ENCODE measurements around the gene ATP6V1B1. TPM values are rescaled to one million over a fixed set of nuclear protein-coding genes. Genes with fewer than 3 reads are reported as not detected.

Gene ATP6V1B1
- total and polyA plus RNA-seq, 9 of the 15 experiments (the other 6 are each of a cell fraction or from before 2014, with no cell fraction given): not detected

GRCh38 chr2:70916291-70916690 is 19.4 kb upstream of the ATP6V1B1 start:
- CTCF ChIA-PET (ENCODE audit: low intra/inter-chr PET ratio): interaction anchor here (0.6 kb wide), 1 partner anchor 50 kb away, joined by 3 read pairs; no protein-coding TSS in a partner anchor
- TF ChIP-seq KDM4B (IDR thresholded peaks at IDR 0.05; ENCODE audit: borderline replicate concordance in 2 of 2, low read depth in 1 of 2) (no peak), PCBP1 (IDR thresholded peaks at IDR 0.05; ENCODE audit: low read depth, low read length, poor library complexity, severe bottlenecking) (no peak), PML (IDR thresholded peaks at IDR 0.05; ENCODE audit: low read length) (no peak), MLX (CRISPR knock-in tag; conservative IDR thresholded peaks at IDR 0.05) (no peak), POLR2H (tag; IDR thresholded peaks at IDR 0.05; ENCODE audit: low read depth) (no peak), ARID4B (CRISPR knock-in tag; IDR thresholded peaks at IDR 0.05) (no peak), FOXA3 (CRISPR knock-in tag; conservative IDR thresholded peaks at IDR 0.05 in 1 of 2, IDR thresholded peaks at IDR 0.05 in 1 of 2) (no peak), GTF3C2 (IDR thresholded peaks at IDR 0.05; ENCODE audit: borderline replicate concordance, extremely low read depth, insufficient read length) (no peak), FOXP1 (CRISPR knock-in tag; IDR thresholded peaks at IDR 0.05) (no peak), RAD51 (IDR thresholded peaks at IDR 0.05; ENCODE audit: borderline replicate concordance, low read depth) (no peak), ATF3 (IDR thresholded peaks at IDR 0.05) (no peak), ATF3 (CRISPR knock-in tag; conservative IDR thresholded peaks at IDR 0.05) (no peak), CCNT2 (IDR thresholded peaks at IDR 0.05; ENCODE audit: borderline replicate concordance, extremely low read depth, insufficient read length, low read depth, low read length) (no peak)

More at GRCh38 chr2:70916291-70916690, 19.4 kb upstream of the ATP6V1B1 start:
- no peaks in the 10 kb centered on the region; a peak in 1 of 5 replicates for H3K4me1 ChIP-seq (replicated peaks in 1 of 2; ENCODE audit: control insufficient read depth in 2 of 2, insufficient read depth in 2 of 2, low read length in 2 of 2)
- no peaks in the 10 kb centered on the region for H3K79me2 ChIP-seq (ENCODE audit: control insufficient read depth, insufficient read depth, low read length)
- POLR2A ChIA-PET: no interaction called here
- no TSS peak for BruUV-seq (replicated peaks)
- ATAC-seq: no peak
- H3K27ac ChIP-seq (ENCODE audit: extremely low read depth, low read depth, low read length): no peak overlapping the region
- H2AFZ ChIP-seq (ENCODE audit: low read depth, low read length): no peak overlapping the region
- H3K9me1 ChIP-seq (ENCODE audit: control insufficient read depth, insufficient read depth, low read length): no peaks in the 10 kb centered on the region
- H3K9me3 ChIP-seq (replicated peaks; ENCODE audit: control insufficient read depth, insufficient read depth, low read depth, low read length): no peaks in the 10 kb centered on the region; the same call in 1 of the 2 replicates
- H3K4me2 ChIP-seq (ENCODE audit: insufficient read depth, low read length): no peak overlapping the region
- no peak overlapping the region for H3K9ac ChIP-seq (ENCODE audit: insufficient read depth in 1 of 2, low read depth in 2 of 2, low read length in 2 of 2)
- no peak for DNase-seq (ENCODE audit: extremely low read depth in 1 of 4, low spot score in 3 of 4)
- H4K20me1 ChIP-seq (replicated peaks; ENCODE audit: control insufficient read depth, insufficient read depth, low read length): no peaks in the 10 kb centered on the region
- in situ Hi-C loops (cut with MboI) (no loop called here), intact Hi-C loops (cut with micrococcal nuclease) (no loop called here)
- peaks cover 2 to 28% of the 10 kb centered on the region in 2 experiments; a peak in 2 of 5 replicates for H3K27me3 ChIP-seq (ENCODE audit: control insufficient read depth in 2 of 2, insufficient read depth in 2 of 2, low read length in 2 of 2)
- no peaks in the 10 kb centered on the region for H3K36me3 ChIP-seq (ENCODE audit: control insufficient read depth, insufficient read depth, low read length)
- no peak overlapping the region for H3K4me3 ChIP-seq
- no peak for FAIRE-seq
